Skeletal muscle tissue (tissue), 4 donors: ENCODE data around the gene CYP3A4. TPM values are rescaled to one million over a fixed set of nuclear protein-coding genes. Genes with fewer than 3 reads are reported as not detected.
"Not testable (repeated sequence)": the region's sequence is repeated elsewhere in the genome, so short reads cannot be mapped to it uniquely, and the experiment has no call there.

Experiments
- H3K27ac ChIP-seq: one replicate; pipeline ENCODE4 v1.7.0; 2013; ENCODE audit warnings: mild to moderate bottlenecking, low read depth, low read length, inconsistent platforms
- H3K27me3 ChIP-seq, 3 donors: one replicate each; pipeline ENCODE4 v1.7.0; 2013; ENCODE audit warnings: low read length in 3 of 3; ENCODE audit not compliant: control insufficient read depth in 3 of 3, insufficient read depth in 3 of 3
- H3K36me3 ChIP-seq, 3 donors: one replicate each; pipeline ENCODE4 v1.7.0; 2013; ENCODE audit warnings: low read length in 3 of 3; ENCODE audit not compliant: control insufficient read depth in 3 of 3, insufficient read depth in 3 of 3
- H3K4me1 ChIP-seq, 3 donors: one replicate each; pipeline ENCODE4 v1.7.0; 2013; ENCODE audit warnings: low read length in 3 of 3, mild to moderate bottlenecking in 3 of 3; ENCODE audit not compliant: control insufficient read depth in 3 of 3, insufficient read depth in 3 of 3
- H3K4me3 ChIP-seq, 3 donors: one replicate each; pipeline ENCODE4 v1.7.0; 2013; ENCODE audit warnings: low read length in 3 of 3
- H3K9ac ChIP-seq, 3 donors: one replicate each; pipeline ENCODE4 v1.7.0; 2013; ENCODE audit warnings: low read length in 3 of 3, mild to moderate bottlenecking in 3 of 3, moderate library complexity in 2 of 3, low read depth in 1 of 3
- H3K9me3 ChIP-seq, 3 donors: one replicate each; pipeline ENCODE4 v1.7.0; 2013; ENCODE audit warnings: low read length in 3 of 3; ENCODE audit not compliant: control insufficient read depth in 3 of 3
- total RNA-seq: library from RNA; depleted of rRNA; stranded (reverse); fragments of >200 nt; gene quantifications from one replicate; pipeline ENCODE4 v1.2.3, GENCODE V29; 2014
- donor health status: Osteomylitis.

Gene CYP3A4
- total RNA-seq, 1 donor from 2014 or later, result not detected

DNA sequence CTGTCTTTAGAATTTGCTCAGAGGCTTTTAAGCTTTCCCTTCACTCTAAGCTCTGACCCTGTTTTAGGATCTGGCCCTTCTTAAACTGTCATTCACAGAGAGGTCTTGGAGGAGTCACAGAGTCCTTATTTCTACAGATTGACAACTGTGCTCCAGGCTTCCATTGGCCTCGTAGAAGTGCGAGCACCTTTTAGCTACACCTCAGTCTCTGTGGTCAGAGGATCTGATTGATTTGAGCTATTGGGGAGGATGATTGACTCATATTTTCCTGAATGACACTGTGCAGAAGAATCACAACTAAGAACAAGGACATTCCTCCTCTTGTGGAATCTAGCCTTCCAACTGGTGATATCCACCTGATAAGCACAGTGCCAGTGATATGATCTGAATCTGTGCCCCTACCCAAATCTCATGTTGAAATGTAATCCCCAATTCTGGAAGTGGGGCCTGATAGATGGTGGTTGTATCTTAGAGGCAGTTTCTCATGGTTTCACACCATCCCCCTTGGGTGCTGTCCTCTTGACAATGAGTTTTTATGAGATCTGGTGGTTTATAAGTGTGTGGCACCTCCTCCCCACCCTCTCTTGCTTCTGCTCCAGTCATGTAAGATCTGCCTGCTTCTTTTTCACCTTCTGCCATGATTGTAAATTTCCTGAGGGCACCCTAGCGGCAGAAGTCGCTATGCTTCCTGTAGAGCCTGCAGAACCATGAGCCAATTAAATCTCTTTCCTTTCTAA, 52.2 kb downstream of the CYP3A4 start:
- Histone ChIP-seq H3K9me3 (no peaks in the 10 kb centered on the region), H3K9ac (no peak overlapping the region), H3K36me3 (no peaks in the 10 kb centered on the region), H3K27ac (no peak overlapping the region), H3K27me3 (no peaks in the 10 kb centered on the region), H3K4me3 (no peak overlapping the region), H3K4me1 (peaks cover 0 to 3% (median 2%) of the 10 kb centered on the region in 3 donors)

DNA sequence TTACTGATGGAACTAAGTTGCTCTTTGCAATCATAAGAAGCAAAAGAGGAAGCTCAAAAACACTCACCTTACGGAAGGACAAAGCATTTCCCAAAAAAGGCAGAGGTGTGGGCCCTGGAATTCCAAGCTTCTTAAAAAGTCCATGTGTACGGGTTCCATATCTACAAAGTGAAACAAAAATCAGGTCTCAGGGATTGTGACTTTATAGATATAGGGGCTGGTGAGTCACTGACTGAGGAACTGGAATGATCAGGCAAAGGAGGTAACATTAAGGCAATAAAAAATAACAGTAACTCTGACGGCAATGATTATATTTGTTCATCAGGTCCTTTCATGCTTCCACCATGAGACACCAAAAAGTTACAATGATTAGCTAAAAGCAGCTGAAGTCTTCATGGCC, 53.0 kb downstream of the CYP3A4 start:
- Histone ChIP-seq H3K27ac (no peak overlapping the region), H3K9ac (no peak overlapping the region)

DNA sequence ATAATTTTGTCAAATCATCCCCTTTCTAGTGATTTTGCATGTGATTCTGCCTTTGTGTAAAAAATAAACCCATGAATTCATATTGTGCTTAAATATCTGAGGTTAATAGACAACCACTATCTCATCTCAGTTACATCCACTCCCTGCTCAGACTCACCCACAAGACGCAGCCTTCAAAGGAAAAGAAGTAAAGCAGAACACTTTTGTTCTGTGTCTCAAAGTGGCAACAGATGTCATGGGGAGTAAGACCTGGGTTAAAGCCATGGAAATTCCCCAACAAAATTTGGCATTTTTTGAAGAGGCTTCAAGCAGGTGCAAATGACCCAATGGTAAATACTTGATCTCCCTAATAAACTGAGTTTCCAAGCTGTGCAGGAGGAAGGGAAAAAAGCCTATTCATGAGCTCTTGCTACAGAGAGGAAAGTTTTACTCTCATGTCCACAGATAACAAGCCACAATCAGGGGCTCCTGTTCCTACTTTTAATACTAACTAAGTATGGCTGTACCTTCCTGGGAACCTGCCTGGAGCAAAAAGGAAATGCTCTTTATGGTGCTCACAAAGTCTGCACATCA, 53.7 kb downstream of the CYP3A4 start:
- no peak overlapping the region for H3K4me3 ChIP-seq
- H3K4me1 ChIP-seq, result no peaks in the 10 kb centered on the region
- no peak overlapping the region for H3K9ac ChIP-seq
- H3K27me3 ChIP-seq, result no peaks in the 10 kb centered on the region
- H3K36me3 ChIP-seq, result no peaks in the 10 kb centered on the region
- H3K27ac ChIP-seq, result no peak overlapping the region
- H3K9me3 ChIP-seq, result no peaks in the 10 kb centered on the region

More for the DNA sequence above, 53.0 kb downstream of the CYP3A4 start:
- no peak overlapping the region for H3K4me3 ChIP-seq
- no peaks in the 10 kb centered on the region for H3K9me3 ChIP-seq
- no peaks in the 10 kb centered on the region for H3K4me1 ChIP-seq
- no peaks in the 10 kb centered on the region for H3K27me3 ChIP-seq
- H3K36me3 ChIP-seq, result no peaks in the 10 kb centered on the region

DNA sequence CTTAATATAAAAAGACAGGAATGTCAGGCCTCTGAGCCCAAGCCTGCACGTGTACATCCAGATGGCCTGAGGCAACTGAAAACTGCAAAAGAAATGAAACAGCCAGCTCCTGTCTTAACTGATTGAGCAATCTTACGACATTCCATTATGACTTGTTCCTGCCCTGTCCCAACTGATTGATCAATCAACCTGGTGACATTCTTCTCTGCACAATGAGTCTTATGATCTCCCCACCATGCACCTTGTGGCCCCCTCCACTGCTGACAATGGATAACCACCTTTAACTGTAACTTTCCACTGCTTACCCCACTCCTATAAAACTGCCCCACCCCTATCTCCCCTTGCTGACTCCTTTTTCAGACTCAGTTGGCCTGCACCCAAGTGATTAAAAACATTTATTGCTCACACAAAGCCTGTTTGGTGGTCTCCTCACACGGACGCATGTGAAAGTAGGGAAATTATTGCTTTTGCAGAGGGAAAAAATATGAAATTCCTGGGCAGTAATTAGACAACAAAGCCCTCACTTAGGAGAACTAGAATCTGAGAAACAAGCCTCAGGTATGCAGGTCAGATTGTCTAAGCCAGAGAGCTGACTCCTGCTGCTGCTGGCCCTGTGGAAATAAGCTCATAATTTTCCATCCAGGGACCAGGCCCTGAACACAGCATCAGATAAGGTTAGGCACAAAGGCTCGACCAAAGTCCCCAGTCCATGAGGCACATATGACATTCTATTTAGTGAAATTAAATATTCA, 54.3 kb downstream of the CYP3A4 start:
- no peak overlapping the region for H3K27ac ChIP-seq
- H3K9me3 ChIP-seq, result no peaks in the 10 kb centered on the region
- no peaks in the 10 kb centered on the region for H3K27me3 ChIP-seq
- H3K4me1 ChIP-seq, result no peaks in the 10 kb centered on the region
- no peak overlapping the region for H3K4me3 ChIP-seq
- H3K9ac ChIP-seq, result no peak overlapping the region
- no peaks in the 10 kb centered on the region for H3K36me3 ChIP-seq

DNA sequence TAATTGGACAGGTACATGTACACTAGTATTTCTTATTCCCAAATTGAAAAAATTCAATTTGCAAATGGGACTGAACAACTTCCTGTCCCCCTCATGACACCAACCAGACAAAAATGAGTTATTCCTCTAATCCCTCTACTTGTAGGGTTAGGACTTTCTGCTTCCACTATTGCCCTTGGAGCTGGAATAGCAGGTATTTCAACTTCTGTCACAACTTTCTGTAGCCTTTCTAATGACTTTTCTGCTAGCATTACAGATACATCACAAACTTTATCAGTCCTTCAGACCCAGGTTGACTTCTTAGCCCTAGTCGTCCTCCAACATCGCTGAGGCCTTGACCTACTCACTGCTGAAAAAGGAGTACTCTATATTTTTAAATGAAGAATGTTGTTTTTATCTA, 55.4 kb downstream of the CYP3A4 start:
- Histone ChIP-seq H3K27ac (no peak overlapping the region), H3K9me3 (no peaks in the 10 kb centered on the region), H3K4me3 (no peak overlapping the region), H3K9ac (no peak overlapping the region), H3K36me3 (no peaks in the 10 kb centered on the region), H3K27me3 (no peaks in the 10 kb centered on the region), H3K4me1 (no peaks in the 10 kb centered on the region)

DNA sequence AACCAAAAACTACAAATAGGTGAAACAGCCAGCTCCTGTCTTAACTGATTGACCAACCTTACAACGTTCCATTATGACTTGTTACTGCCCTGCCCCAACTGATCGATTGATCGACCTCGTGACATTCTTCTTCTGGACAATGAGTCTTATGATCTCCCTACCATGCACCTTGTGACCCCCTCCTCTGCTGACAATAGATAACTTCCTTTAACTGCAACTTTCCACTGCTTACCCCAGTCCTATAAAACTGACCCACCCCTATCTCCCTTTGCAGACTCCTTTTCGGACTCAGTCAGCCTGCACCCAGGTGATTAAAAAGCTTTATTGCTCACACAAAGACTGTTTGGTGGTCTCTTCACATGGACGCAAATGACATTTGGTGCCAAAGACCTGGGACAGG, 60.8 kb downstream of the CYP3A4 start:
- H3K9me3 ChIP-seq, H3K27ac ChIP-seq, H3K9ac ChIP-seq, H3K27me3 ChIP-seq, H3K36me3 ChIP-seq, H3K4me3 ChIP-seq, H3K4me1 ChIP-seq: not testable (repeated sequence)

DNA sequence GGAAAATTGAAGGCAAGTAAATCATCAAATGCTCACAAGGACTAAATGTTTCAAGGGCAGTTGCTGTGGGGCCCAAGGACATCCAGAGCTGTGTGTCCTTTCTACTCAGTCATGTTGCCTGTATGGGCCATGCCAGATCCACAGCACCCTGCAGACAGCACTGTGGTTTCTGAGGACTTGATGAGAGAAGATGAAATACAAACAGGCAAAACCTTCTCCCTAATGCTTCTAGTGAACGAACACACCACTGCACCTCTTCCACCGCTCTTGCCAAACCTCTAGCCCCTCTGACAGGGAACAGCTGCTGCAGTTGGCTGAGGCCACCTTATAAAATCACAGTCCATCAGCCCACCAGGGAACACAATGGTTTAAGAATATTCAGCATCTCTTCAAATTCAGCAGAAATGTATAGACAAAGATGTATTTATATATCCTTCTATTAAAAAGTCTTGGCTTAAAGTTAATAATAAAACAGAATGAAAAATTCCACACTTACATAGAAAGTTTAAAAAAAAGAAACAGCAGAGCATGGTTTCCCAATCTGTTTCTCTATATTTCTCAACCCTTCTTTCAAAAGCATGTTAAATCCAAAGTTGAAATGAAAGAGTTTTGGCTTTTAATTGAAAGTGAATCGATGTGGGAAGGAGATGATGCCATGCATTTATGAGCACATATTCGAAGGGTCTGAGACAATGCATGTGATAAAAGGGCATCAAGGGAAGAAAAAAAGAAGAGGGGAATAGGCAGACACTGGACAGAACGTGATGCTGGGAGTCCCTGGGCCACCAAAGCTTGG, 63.0 kb downstream of the CYP3A4 start:
- H3K27me3 ChIP-seq, result no peaks in the 10 kb centered on the region
- no peak overlapping the region for H3K27ac ChIP-seq

DNA sequence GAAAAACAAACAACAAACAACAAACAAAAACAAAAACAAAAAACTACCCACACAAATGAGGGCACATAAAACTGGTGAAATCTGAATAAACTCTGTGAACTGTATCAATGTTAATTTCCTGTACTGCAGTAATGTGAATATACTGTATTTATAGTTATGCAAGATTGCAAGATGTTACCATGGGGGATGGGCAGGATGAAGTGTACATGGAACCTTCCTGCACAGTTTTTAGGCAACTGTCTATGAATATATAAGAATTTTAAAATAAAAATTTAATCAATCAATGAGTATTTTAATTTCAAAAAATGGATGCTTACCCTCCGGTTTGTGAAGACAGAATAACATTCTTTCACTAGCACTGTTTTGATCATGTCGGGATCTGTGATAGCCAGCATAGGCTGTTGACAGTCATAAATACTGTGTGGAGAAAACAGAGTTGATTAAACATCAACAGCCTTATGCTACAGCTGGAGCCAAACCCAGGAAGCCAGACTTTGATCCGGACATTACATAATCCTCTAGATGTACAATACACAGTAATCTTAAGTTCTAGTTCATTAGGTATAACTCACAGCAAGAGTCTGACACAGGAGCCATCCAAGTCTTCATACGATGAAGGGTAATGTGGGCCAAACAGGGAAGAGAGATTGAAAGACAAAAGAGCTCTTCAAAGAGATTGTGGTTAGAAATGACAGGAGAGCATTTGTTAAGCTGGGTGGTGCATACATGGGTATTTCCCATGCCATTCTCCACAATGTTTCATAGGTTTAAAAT, 63.8 kb downstream of the CYP3A4 start:
- H3K4me1 ChIP-seq, result no peaks in the 10 kb centered on the region
- no peaks in the 10 kb centered on the region for H3K36me3 ChIP-seq
- H3K4me3 ChIP-seq, result no peak overlapping the region
- H3K27me3 ChIP-seq, result no peaks in the 10 kb centered on the region
- no peaks in the 10 kb centered on the region for H3K9me3 ChIP-seq
- H3K9ac ChIP-seq, result no peak overlapping the region
- no peak overlapping the region for H3K27ac ChIP-seq

More for the DNA sequence above, 63.0 kb downstream of the CYP3A4 start:
- H3K36me3 ChIP-seq, result no peaks in the 10 kb centered on the region
- no peaks in the 10 kb centered on the region for H3K9me3 ChIP-seq
- no peak overlapping the region for H3K9ac ChIP-seq
- no peak overlapping the region for H3K4me3 ChIP-seq
- H3K4me1 ChIP-seq, result no peaks in the 10 kb centered on the region

DNA sequence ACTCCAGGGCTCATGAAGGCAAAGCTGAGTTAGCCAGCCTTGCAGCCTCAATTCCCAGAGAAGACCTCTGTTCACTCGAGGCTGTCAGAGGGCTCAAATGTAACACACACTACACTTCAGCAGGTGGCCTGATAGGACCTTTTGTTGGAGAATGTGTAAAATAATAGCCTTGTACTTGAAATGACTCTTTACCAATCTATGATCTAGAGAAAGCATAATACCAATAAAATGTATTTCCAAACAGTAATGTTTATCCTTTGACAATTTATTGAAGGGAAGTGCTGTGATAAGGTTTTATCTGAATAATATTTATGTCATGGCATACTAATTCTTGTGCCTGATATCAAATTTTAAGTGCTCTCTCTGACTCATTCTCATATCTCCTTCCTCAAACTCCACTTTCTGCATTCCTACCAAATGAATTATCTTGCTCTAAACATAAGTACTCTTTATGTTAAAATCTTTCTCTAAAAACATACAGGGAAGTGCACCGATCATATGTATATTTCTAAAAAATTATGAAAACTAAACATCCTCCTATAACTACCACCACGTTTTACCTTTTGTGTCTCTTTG, 69.9 kb downstream of the CYP3A4 start:
- H3K4me1 ChIP-seq, result no peaks in the 10 kb centered on the region
- peaks cover 0 to 4% (median under 1%) of the 10 kb centered on the region in 3 donors for H3K36me3 ChIP-seq
- H3K9ac ChIP-seq, result no peak overlapping the region
- H3K27me3 ChIP-seq, result no peaks in the 10 kb centered on the region
- H3K9me3 ChIP-seq, result no peaks in the 10 kb centered on the region
- H3K27ac ChIP-seq, result no peak overlapping the region
- no peak overlapping the region for H3K4me3 ChIP-seq
